Progenitor cell of endocrine pancreas (in vitro differentiated cells): ENCODE data around the gene GATM. TPM values are rescaled to one million over a fixed set of nuclear protein-coding genes. Genes with fewer than 3 reads are reported as not detected.

Experiments used
- DNase-seq: peaks from one replicate; pipeline ENCODE4 v3.0.0; 2021; ENCODE audit warnings: low spot score; ENCODE audit not compliant: unreplicated experiment
- H3K27ac Mint-ChIP-seq: 2 replicates; pipeline ENCODE4 v1.8.0; 2021; ENCODE audit warnings: mild to moderate bottlenecking, moderate library complexity, mixed read lengths
- H3K27me3 Mint-ChIP-seq: 2 replicates; pipeline ENCODE4 v1.8.0; 2021; ENCODE audit warnings: mixed read lengths
- H3K36me3 Mint-ChIP-seq: 2 replicates; pipeline ENCODE4 v1.8.0; 2022; ENCODE audit warnings: mixed read lengths; ENCODE audit not compliant: insufficient read depth
- H3K4me1 Mint-ChIP-seq: 2 replicates; pipeline ENCODE4 v1.8.0; 2021; ENCODE audit warnings: low read depth, mixed read lengths
- H3K4me3 Mint-ChIP-seq: 2 replicates; pipeline ENCODE4 v1.8.0; 2021; ENCODE audit warnings: low read depth, mild to moderate bottlenecking, moderate library complexity, mixed read lengths
- H3K9me3 Mint-ChIP-seq: 2 replicates; pipeline ENCODE4 v1.8.0; 2021; ENCODE audit warnings: low read depth, mixed read lengths
- CTCF ChIP-seq: fragments of 200-600 bp; sonication (generic); IDR thresholded peaks from one replicate; pipeline ENCODE4 v1.5.0; 2021; ENCODE audit warnings: antibody characterized with exemption, mild to moderate bottlenecking; ENCODE audit not compliant: unreplicated experiment
- total RNA-seq: library from RNA; stranded (reverse); gene quantifications from 2 replicates; pipeline ENCODE4 v1.2.1, GENCODE V29; 2021

GATM gene
- total RNA-seq, 1 donor from 2014 or later: 64.1 TPM

DNA sequence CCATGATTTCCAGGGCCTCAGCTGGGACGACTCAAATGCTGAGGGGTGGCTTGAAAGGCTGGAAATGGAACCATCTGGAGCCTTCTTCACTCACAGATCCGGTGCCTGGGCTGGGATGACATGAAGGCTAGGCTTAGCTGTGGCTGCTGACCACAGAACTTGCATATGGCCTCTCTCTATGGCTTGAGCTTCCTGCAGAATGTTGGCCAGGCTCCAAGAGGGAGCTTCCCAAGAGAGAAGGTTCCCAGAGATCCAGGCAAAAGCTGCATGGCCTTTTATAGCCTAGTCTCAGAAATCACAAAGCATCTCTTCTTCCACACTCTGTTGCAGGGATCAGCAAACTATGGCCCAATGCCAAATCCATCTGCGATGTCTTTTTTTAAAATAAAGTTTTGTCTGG, 44.8 kb downstream of the GATM start:
- no peak for TF ChIP-seq CTCF
- no peak overlapping the region for H3K27ac Mint-ChIP-seq
- no peaks in the 10 kb centered on the region for H3K27me3 Mint-ChIP-seq
- peaks cover 4% of the 10 kb centered on the region for H3K36me3 Mint-ChIP-seq
- no peak for DNase-seq
- H3K4me1 Mint-ChIP-seq: peaks cover 19% of the 10 kb centered on the region
- no peak overlapping the region for H3K4me3 Mint-ChIP-seq
- no peaks in the 10 kb centered on the region for H3K9me3 Mint-ChIP-seq

GRCh38 chr15:45332694-45333093, 45.6 kb downstream of the GATM start:
- H3K4me3 Mint-ChIP-seq: no peak overlapping the region
- DNase-seq: no peak
- peaks cover 5% of the 10 kb centered on the region for H3K9me3 Mint-ChIP-seq
- H3K4me1 Mint-ChIP-seq: peaks cover 19% of the 10 kb centered on the region
- no peak for TF ChIP-seq CTCF
- H3K27ac Mint-ChIP-seq: no peak overlapping the region
- peaks cover 1% of the 10 kb centered on the region for H3K36me3 Mint-ChIP-seq
- H3K27me3 Mint-ChIP-seq: no peaks in the 10 kb centered on the region

DNA sequence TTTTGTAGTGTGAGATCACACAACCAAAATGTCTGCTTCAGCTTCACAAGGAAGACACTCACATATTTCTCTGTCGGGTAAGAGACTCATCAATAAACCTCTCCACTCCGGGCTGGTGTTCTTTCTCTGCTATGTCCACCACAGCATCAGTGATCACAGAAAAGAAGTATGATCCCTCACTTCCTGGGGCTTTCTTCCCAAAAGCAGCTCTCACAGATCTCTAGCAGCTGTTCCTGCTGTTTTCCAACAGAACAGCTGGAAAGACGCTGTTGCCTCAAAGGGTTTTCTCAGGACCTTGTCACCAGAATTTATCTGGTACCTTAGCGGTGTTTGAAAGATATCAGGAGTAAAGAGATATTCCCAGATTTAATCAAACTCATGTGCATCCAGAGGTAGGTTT, 46.4 kb downstream of the GATM start:
- Mint-ChIP-seq H3K9me3 (peaks cover 6% of the 10 kb centered on the region), H3K27me3 (no peaks in the 10 kb centered on the region), H3K27ac (peak overlapping the region; percentile 59), H3K4me3 (no peak overlapping the region), H3K36me3 (no peaks in the 10 kb centered on the region), H3K4me1 (peaks cover 17% of the 10 kb centered on the region)
- no peak for TF ChIP-seq CTCF
- DNase-seq: no peak

DNA sequence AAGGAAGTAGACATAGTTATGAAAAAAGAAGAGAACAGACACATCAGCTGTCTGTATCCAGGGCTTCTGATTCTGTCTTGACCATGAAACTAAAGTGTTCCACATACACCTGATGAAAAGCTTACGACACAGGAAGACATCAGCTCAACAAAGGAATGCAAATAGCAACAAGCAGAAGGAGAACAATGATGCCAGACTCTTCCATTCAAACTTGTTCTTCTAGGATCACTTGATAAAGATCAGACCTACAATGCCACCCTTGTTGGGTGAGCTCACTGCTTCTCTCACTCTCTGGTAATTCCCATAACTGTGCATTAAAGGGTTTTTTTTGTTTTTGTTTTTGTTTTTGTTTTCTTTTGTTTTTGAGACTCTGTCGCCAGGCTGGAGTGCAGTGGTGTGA, 49.7 kb downstream of the GATM start:
- peaks cover 6% of the 10 kb centered on the region for H3K9me3 Mint-ChIP-seq
- no peak overlapping the region for H3K4me3 Mint-ChIP-seq
- no peak overlapping the region for H3K27ac Mint-ChIP-seq
- H3K4me1 Mint-ChIP-seq: peaks cover 16% of the 10 kb centered on the region
- no peak for DNase-seq
- no peak for TF ChIP-seq CTCF
- H3K27me3 Mint-ChIP-seq: no peaks in the 10 kb centered on the region
- no peaks in the 10 kb centered on the region for H3K36me3 Mint-ChIP-seq

DNA sequence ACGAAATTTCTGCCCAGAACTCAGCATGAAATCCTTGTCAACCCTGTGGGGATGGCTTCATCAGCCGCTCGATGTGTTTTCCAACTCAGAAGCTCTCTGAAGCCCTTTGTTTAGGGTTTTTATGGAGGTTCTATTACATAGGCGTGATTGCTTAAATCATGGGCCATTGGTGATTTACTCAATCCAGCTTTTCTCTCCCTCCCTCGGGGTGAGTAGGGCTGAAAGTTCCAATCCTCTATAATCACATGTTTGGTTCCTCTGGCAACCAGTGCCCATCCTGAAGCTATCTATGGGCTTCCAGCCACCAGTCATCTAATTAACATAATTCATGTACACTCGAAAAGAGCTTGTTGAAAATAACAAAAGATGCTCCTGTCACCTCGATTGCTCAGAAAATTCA, 51.6 kb downstream of the GATM start:
- H3K27ac Mint-ChIP-seq: no peak overlapping the region
- no peak for TF ChIP-seq CTCF
- DNase-seq: no peak
- H3K4me3 Mint-ChIP-seq: no peak overlapping the region
- peaks cover 7% of the 10 kb centered on the region for H3K4me1 Mint-ChIP-seq
- H3K9me3 Mint-ChIP-seq: peaks cover 6% of the 10 kb centered on the region
- no peaks in the 10 kb centered on the region for H3K27me3 Mint-ChIP-seq
- H3K36me3 Mint-ChIP-seq: no peaks in the 10 kb centered on the region
